HG02852 (cell line): ENCODE data around the gene SNAP91.
"Not testable (repeated sequence)": the region's sequence is repeated elsewhere in the genome, so short reads cannot be mapped to it uniquely, and the experiment has no call there.

Experiments used
- ATAC-seq: cut with Tn5 transposase; IDR thresholded peaks from one replicate; pipeline ENCODE4 v1.9.1; 2021; ENCODE audit warnings: mild to moderate bottlenecking, moderate library complexity; ENCODE audit not compliant: unreplicated experiment

Gene SNAP91, protein sequence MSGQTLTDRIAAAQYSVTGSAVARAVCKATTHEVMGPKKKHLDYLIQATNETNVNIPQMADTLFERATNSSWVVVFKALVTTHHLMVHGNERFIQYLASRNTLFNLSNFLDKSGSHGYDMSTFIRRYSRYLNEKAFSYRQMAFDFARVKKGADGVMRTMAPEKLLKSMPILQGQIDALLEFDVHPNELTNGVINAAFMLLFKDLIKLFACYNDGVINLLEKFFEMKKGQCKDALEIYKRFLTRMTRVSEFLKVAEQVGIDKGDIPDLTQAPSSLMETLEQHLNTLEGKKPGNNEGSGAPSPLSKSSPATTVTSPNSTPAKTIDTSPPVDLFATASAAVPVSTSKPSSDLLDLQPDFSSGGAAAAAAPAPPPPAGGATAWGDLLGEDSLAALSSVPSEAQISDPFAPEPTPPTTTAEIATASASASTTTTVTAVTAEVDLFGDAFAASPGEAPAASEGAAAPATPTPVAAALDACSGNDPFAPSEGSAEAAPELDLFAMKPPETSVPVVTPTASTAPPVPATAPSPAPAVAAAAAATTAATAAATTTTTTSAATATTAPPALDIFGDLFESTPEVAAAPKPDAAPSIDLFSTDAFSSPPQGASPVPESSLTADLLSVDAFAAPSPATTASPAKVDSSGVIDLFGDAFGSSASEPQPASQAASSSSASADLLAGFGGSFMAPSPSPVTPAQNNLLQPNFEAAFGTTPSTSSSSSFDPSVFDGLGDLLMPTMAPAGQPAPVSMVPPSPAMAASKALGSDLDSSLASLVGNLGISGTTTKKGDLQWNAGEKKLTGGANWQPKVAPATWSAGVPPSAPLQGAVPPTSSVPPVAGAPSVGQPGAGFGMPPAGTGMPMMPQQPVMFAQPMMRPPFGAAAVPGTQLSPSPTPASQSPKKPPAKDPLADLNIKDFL

DNA sequence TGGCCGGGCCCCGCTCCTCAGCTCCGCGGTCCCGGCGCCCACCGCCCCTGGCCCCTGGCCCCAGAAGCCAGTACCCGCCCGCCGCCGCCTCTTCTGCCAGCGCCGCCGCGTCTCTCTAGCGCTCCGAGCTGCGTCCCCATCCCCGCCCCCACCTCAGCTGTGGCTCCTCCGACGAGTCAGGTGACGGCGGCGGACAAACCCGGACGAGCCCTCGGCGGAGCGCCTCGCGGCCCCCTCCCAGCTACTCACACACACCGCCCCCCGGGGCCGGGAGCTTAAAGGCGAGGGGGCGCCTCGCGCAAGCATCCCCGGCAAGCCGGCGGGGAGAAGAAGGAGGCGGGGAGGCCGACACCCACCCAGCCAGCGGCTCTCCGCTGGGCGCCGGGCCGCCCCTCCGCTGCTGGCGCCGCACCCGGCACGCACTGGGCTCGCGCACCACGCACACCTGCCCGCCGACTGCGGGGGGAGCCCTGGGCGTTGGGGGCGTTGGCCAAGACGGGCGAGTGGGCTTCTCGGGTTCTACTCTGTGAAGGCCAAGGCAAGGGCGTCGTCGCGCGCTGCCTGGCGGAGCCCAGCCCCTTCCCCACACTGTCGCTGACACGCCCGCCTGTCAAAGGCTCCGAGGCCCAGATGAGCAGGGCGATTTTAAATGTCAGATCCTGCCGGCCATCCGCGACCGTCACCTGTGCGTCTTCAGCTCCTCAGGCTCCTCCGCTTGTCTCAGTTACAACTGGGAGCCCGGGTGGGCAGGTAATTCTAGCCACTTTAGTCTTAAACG lies at the start of gene SNAP91:
Gene SNAP91, minus strand, starts transcription at position 132 of the 778 bp plus-strand sequence. CDS start 1,174 bp downstream, outside the sequence.
- ATAC-seq: no peak

DNA sequence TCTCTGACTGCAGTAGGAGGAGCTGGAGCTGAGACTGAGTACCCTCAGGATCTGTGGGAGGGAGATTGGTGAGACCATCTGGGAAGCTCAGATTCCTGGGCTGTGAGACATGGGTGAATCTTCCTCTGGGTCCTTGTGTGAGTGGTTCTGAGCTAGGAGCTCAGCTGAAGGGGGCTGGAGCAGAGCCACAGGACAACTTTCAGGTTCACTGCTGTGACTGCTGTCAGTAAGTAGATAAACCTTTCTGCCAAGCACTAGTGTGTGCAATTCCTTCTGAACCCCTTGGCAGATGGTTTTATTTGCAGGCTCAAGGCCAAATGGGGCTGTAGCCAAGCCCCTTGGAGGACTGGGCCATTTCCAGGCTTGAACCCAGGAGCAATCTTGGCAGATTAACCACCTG lies 49.6 kb upstream of the SNAP91 start:
- no peak for ATAC-seq

DNA sequence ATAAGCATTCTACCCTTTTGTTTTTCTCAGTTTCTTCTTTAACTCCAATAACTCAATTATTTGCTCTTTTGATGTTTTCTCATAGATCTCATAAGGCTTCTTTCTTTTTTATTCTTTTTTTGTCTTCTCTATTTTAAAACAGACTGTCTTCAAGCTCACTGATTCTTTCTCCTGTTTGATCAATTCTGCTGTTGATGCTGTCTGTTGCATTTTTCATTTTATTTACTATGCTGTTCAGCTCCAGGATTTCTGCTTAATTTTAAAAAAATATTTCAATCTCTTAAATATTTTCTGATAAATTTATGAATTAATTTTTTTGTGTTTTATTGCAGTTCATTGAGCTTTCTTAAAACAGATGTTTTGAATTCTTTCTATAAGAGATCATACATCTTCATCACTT lies 48.1 kb upstream of the SNAP91 start:
- ATAC-seq: no peak

DNA sequence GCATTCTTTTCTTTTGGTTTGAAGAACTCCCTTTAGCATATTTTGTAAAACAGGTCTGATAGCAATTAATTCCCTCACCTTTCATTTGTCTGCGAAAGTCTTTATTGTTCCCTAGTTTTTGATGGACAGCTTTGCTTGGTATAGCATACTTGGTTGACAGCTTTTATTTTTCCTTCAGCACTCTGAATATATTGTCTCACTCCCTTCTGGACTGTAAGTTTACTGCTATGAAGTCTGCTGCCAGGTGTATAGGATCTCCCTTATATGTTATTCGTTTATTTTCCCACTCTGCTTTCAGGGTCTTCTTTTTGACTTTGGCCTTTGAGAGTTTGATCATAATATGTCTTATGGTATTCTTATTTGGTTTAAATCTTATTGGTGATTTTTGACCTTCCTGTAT lies 47.7 kb upstream of the SNAP91 start:
- ATAC-seq: no peak

DNA sequence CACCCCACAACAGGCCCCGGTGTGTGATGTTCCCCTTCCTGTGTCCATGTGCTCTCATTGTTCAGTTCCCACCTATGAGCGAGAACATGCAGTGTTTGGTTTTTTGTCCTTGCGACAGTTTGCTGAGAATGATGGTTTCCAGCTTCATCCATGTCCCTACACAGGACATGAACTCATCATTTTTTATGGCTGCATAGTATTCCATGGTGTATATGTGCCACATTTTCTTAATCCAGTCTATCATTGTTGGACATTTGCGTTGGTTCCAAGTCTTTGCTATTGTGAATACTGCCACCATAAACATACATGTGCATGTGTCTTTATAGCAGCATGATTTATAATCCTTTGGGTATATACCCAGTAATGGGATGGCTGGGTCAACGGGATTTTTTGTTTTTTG lies 43.5 kb upstream of the SNAP91 start:
- ATAC-seq: not testable (repeated sequence)

DNA sequence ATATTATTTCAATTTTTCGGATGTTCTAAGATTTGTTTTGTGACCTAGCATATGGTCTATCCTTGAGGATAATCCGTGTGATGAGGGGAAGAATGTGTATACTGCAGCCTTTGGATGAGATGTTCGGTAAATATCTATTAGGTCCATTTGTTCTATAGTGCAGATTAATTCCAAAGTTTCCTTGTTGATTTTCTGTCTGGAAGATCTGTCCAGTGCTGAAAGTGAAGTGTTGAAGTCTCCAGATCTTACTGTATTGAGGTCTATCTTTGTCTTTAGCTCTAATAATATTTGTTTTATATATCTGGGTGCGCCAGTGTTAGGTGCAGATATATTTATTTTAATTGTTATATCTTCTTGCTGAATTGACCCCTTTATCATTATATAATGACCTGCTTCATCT lies 32.2 kb upstream of the SNAP91 start:
- ATAC-seq: no peak

DNA sequence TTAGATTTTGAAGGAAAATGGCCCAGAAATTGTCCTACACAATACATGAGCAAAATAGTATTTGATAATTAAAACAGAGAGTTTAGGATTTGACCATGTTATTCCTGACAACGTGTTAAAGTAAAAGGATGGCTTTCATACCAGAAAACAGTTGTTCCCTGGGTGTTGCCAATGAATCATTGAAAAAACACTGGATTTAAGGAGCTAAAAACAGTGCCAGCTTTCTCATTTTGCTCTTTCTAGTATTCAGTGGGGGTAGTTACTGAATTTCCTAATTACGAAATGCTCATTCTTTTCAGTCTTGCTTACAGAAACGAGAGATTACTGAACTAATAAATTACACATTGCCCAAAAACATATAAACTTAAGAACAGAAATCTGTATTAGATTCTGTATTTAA lies 26.6 kb upstream of the SNAP91 start:
- ATAC-seq: no peak

DNA sequence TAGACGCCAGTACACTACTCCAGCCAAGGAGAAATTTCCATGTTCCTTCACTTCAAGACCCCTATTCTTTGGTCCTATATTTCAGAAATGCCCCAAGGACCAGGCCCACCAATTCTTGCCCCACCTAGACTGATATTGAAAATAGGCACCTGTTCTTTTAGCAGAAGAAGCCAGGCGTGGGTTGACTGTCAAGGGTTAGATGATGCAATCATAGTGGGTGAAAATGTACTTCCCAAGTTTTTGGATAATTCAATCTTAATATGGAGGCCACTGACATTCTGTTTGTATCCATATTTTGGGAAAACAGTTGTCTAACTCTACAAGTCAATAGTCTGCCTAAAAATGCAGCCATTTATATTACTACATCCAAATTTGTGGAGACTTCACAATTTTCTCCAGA lies 21.0 kb upstream of the SNAP91 start:
- ATAC-seq: no peak

DNA sequence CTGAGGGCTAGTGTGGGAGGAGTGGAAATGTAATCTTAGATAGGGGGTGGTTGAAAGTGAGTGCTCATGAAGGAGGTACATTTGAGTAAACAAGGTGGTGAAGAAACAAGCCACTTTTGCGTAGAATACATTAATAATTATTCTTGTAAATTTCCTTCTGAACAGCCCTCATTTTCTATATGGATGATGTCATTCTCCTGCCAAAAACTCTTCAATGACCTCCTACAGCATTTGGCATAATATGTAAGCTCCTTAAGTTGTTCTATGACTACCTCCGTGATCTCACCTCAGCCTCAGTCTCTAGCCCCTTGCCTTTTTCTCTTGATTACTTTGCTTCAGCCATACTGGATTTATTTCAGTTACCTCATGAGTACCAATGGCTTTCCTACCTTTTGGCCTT lies 14.0 kb upstream of the SNAP91 start:
- no peak for ATAC-seq

DNA sequence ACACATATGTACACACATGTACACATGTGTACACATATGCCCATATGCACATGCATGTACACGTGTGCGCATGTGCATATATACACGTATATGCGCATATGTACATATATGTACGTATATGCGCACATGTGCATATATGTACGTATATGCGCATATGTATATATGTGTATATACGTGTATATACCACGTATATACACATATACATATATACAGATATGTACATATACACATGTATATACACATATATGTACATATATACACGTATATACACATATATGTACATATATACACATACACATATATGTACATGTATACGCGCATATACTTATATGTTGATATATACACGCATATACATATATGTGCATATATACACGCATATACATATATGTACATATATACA lies 8.9 kb upstream of the SNAP91 start:
- no peak for ATAC-seq

DNA sequence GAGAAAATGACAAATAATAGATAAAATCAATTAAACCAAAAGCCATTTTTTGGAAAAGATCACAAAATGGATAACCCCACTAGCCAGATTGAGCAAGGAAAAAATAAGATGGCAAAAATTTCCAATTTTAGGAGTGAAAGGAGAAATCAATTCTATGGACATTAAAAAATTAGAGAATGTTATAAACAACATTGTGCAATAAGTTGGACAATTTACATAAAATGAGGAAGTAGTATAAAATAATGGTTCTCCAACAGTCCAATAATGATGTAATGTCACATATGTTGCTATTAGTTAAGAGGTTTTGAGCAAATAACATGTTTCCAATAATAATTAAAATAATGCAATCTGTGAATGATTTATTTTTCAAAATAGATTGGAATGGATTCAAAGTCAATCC lies 3.1 kb upstream of the SNAP91 start:
- ATAC-seq: no peak

DNA sequence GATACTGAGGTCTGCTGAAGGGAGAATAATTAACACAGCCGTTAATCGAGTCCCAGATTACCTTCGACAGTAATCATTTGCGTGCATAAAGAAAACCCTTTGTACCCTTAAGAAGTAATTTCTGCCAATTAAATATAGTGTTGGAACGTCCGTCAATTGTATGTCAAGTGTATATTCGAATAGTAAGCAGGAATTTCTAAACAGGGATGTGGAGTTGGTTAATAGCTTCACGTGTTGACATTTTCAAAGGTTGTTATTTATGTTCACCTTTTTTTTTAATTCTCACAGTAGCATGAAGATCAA lies 798 bp upstream of the SNAP91 start:
- no peak for ATAC-seq

DNA sequence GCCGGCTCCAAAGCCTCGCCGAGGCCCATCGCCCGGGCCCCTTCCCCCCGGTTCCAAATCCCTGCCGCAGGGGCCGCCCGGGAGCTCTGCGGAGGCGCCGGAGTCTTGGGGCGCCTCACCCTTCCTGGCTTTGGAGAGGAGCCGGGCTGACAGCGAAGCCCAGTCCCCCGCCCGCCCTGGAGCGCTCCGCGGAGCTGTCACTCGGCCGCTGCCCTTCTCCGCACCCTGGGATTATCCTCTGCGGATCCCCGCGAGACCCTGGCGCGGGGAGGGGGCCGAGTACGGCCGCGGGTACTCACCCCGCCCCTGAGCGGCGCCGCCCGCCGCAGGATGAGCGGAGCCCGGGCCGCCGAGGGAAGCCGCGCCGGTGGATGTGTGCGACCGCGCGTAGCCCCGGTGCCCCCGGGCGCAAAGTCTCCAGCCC lies 343 bp downstream of the SNAP91 start:
- ATAC-seq: no peak

DNA sequence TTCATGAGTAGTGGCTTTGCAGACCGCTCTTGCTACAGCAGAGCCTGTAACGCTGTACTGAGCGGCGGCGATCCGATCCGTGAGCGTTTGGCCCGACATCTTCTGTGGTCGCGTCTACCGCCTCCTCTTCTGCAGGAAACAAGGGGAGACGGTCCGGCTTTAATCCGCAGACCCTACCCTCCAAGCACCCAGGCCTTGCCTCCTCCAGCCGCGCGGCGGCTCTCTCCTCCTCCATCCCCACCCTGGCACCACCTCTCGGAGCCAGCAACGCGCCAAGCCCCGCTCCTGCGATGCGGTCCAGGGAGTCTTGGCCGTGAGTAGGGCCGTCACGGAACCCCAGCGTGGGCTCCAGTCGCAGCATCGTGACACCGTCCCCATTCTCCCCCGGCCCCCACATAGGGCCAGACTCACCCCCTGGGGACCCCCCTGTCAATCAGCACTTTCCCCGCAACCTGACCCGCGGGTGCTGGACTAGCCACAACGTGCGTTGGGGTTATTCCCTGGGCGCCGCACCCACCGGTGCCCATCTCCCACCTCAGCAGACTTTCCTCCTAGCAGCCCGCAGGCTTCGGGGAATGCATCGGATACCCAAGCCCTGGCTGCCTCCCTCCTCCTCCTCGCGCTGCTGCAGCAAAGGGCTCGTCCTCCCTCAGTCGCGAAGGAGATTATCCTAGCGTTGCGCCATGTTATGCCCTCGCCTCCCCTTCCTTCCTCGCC lies 914 bp downstream of the SNAP91 start:
- ATAC-seq: no peak

DNA sequence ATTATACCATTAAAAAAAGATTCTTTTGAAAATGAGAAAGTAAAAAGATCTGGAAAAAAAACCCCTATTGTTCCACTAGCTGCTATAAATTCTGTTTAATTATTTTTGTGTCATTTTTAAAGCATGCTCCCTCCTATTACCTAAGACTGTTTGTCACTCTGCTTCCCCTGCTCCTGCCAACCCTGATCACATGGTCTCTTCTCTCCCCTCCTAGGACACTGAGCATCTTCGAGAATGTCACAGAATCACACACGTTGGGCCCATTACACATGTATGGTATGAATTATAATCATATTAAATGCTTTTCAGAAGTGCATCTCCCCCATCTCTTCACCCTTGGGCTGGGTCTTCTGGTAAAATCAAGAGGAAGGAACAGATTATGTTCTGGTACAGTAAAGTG lies 6.2 kb downstream of the SNAP91 start:
- no peak for ATAC-seq

DNA sequence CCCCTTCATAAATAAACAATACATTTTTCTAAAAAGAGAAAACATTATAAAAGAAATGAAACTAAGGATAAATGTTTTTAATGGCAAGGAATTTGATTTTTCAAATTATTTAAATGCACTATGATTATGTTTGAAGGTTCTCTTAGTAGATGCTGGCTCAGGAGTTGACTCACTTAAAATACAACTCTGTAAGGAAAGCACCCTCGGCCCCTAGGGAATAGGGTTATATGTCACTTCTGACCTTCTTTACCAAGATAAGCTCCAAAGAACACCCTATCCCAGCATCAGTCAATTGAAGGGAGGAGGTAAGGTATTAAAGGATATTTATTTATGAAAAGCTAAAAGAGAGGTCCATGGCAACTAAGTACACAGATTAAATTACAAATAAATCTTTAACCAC lies 6.8 kb downstream of the SNAP91 start:
- ATAC-seq: no peak

DNA sequence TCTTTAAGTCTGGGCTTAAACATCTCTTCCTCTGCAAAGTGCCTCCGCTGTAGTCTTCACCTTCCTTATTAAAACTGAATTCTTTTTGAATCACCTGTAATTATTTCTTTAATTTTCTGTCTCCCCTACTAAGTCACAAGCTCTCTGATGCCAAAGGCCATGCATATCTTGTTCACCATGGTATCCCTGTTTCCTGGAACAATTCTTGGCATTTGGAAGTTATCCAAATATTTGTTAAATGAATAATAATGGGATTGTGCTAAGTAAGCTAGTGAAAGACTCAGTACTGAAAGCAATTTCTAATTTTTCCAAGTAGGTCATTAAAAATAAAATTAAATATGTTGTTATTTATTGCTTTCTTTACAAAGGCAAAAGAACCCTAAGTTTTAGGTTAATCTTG lies 12.2 kb downstream of the SNAP91 start:
- ATAC-seq: no peak

DNA sequence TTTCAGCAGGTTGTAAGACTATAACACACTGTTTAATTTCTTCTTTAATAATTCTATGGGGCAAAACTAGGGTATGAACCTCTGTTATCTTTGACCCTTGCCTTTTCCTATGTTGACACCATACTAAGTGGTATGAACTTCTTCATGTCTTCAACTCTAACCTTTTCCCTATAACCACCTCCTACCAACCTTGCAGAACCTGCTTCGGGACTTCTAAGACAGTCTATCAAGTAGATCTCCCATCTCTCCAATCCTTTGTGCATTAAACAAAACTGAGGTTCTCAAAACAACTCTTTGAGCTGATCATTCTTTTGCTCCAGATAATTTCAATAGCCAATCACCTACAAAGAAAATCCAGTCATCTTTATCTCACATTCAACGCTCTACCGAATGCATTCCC lies 23.4 kb downstream of the SNAP91 start:
- ATAC-seq: no peak

DNA sequence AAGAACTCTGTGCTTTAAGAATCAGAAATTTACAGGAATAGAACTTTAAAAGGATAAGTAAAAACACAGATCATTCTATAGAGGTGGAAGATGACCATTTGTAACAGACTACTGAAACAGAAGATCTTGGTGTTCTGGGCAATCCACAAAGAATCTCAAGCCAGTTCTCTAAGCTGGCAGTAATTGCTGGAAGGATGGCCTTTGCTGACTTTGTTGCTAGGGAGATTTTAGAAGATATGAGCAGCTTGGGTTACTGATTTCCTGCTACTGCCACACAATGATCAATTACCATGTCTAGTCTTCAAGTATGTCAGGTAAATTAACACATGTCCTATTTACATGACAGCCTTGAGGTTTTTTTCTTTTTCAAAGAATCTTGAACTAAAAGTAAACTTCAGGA lies 31.1 kb downstream of the SNAP91 start:
- no peak for ATAC-seq

DNA sequence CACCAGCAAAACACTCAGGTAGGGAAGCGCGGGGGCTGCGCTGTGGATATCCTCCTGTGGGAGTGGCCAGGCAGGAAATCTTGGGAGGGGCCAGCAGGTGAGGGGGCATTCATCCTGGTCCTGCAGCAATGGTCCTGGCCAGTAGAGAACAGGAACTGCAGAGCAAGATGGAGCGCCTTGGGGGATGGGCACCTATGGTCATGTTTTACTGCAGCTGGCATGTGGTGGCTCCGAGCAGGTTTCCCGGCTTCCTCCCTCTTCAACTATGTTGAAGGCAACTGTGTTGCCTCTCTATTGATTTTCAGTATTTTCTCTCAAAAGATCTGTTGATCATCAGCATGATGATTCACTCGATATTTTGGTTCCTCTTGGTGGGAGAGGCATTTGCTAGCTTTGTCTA lies 70.9 kb downstream of the SNAP91 start:
- no peak for ATAC-seq

DNA sequence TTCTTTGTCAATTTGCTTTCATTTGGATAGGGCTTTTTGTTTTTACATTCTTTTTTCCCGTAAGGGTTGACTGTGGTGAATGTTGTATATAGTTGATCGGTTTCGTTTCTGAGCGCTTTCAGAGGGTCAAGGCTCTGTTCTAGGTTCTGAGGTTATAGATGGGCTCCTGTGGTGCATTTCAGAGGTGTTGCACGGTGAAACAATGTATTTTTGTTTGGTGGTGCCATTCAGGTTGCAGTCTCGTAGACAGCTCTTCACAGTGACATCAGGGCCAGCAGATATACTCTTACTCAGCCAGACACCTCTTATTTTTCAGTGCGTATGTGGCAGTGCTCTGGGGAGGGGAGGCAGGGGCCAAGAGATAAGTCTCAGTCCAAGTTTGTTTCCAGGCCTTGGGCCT lies 72.1 kb downstream of the SNAP91 start:
- no peak for ATAC-seq
